GM18517 (cell line): Measurements from ENCODE around the gene ANKRD23.
"Not testable (repeated sequence)": the region's sequence is repeated elsewhere in the genome, so short reads cannot be mapped to it uniquely, and the experiment has no call there.

Source experiments
- ATAC-seq: cut with Tn5 transposase; IDR thresholded peaks from one replicate; pipeline ENCODE4 v1.9.1; 2021; ENCODE audit warnings: mild to moderate bottlenecking, moderate library complexity; ENCODE audit not compliant: unreplicated experiment

ANKRD23 gene

DNA sequence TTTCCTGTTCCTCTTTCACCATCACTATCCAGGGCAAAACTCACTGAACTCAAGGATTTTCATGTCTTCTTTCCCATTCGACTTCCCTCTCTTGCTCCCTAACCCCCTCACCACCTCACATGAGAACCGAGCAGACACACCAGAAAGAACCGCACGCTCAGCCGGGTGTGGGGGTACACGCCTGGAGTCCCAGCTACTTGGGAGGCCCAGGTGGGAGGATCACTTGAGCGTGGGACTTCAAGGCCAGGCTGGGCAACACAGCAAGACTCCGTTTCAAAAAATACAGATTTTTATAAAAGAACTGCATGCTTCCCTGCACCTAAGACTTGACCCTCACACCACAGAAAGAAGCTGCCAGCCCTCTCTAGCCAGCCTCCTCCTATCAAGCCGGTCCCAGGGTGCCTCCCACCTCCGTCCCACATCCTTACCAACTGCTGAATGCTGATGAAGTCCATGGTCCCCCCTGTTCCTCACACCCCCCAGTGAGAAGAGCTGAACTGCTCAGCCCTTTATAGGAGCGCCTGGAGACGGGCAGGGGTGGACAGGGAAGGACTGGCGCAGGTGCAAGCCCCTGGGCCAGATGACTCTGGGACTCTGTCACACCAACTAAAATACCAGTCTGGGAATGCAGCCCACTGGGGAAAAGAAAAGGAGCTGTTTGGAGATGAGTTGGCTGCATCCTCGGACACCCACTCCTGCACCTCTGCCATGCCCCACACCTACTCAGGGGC is at the start of gene ANKRD23:
TSS of gene ANKRD23 (minus strand) at position 484 of the 731 bp plus-strand sequence. CDS start at position 455, 29 bp downstream.
- ATAC-seq = no peak

DNA sequence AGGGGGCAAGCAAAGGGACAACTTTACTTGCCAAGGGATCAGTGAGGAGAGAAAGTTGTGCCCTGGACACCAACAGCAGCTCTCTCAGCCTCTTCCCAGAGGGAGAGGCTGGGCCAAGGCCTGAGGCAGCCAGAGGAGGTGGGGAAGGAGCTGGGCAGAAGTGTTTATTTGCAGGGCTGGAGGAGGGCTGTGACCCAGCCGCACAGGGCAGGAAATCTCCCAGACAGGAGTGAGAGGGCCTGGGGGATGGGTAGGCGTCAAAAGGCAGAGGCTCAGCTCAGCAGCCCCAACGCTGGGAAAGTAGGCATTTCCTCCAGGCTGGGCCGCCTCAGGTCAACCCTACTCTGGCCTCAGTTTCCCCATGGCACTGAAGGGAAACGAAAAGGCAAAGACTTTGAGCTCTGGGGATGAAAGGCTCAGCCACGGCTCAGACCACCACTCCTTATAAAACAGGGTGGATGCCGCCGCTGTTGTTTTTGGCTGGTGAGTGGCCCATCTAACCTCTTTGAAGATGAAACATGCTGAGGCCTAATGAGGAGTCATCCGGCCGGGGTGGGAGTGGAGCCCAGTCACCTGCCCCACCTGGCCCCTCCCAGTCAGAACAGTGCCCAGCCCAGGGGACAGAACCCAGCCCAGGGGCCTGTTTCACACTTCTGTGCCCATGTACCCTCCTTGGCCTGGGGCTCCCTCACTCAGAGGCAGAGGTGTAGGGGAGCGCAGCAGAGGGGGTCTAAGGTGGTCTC is 47.9 kb upstream of the ANKRD23 start:
- ATAC-seq = no peak

DNA sequence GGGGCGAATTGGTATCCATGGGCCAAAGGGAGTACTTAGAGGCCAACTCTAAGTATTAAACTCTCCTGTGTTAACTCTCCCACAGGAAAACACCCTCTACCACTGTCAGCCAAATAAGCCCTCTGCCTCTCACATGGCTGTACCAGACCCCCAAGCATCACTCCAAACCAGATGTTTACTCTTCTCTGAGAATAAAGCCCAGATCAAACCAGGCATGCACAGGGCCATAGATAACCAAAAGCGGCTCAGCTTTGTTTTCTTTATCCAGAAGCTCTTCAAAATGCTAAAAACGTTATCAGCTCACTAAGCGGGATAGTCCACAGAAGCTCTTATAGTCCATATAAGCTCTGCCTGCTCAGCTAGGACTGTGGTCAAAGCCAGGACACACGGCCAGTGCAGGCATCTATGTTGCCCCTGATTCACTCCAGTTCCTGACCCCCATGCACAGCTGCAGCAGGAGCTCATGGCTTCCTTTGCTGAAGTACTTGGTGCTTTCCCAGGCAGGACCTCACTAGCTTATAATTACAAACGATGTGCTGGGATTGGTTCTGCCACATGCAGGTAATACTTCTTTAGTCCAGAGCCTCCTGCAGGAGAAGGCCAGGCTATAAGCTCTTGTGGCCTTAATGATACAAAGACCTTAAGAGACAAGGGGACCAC is 47.0 kb upstream of the ANKRD23 start:
- no peak for ATAC-seq

DNA sequence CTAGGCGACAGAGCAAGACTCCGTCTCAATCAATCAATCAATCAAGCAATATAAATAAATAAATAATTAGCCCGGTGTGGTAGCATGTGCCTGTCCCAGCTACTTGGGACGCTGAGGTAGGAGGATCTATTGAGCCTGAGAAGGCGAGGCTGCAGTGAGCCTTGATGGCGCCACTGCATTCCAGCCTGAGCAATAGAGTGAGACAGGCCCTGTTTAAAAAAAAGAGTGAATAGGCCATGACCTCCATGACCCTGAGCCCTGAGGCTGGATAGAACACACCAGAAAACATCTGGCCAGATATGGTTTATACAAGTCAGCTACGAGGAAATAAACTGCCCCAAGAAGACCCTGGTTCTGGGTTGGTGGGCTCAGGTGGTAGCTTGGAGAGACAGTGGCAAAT is 46.4 kb upstream of the ANKRD23 start:
- no peak for ATAC-seq

DNA sequence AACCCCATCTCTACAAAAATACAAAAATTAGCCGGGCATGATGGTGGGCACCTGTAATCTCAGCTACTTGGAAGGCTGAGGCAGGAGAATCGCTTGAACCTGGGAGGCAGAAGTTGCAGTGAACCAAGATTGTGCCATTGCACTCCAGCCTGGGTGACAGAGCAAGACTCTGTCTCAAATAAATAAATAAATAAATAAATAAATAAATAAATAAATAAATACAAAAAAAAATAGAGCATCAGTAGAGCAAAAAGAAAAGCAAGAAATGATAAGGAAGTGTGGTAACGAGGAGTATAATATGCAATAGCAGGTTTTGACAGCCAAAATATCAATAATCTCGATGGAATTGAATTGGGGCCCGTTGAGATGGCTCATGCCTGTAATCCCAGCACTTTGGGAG is 45.7 kb upstream of the ANKRD23 start:
- not testable (repeated sequence) for ATAC-seq

DNA sequence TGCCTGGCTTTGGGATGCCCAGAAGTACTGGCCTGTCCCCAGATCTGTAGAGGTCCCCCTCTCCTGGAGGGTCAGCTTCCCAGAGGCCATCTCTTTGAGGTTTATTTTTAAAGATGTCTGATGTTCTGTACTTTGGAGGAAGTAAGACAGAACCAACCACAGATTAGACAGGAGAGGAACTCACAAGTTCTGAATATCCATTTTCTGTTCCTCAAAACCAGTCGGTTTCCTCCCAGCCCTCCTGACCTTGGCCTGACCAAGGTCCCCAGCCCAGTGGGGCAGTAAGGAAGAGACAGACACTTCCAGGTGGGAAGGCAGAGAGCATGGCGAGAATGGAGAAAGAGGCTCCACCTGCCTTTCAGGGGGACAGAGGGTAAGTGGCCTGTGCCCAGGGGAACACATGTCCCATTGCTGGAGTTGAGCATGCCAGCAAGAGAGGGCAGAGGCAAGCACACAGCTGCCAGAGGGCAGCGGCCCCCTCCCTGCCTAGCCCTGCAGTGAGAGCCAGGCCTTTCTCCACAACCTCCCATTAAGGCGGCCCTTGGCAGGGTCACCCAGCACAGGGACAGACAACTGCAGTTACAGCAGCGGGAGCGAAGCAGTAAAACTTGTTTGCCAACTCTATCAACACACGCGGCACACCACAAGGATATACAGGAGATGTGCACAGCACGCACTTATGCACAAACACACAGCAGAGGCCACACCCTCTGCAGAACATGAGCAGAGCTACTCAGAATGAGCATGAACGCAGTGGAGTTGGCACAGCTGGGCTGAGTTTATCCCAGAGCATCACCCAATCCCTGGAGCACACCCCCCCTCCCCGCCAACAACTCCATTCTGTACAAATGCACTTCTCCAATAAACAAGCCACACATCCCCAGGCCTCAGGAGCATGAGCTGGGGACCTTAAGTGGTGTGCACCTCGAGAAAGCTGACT is 44.5 kb upstream of the ANKRD23 start:
- no peak for ATAC-seq

DNA sequence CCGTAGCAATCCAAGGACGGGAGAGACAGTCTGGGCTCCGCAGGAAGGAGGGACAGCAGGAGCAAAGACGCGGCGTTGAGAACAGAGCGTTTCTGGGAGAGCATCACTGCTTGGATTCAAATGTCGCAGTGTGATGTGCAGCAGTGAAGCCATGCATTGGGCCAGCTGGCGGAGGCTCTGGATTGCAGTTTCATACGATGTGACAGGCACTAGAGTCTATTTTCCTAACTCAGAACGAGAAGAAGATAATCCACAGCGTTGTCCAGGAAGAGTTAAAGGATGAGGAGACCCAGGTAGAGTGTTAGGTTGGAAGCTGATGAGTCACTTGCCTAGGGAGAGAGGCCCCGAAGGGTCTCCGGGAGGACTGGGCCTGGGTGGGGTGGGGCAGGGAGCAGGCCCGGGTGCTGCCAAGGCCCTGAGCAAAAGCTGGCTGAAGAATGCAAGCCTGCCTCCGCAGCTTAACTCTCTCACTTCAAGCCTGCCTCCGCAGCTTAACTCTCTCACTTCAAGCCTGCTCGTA is 43.7 kb upstream of the ANKRD23 start:
- ATAC-seq = no peak

DNA sequence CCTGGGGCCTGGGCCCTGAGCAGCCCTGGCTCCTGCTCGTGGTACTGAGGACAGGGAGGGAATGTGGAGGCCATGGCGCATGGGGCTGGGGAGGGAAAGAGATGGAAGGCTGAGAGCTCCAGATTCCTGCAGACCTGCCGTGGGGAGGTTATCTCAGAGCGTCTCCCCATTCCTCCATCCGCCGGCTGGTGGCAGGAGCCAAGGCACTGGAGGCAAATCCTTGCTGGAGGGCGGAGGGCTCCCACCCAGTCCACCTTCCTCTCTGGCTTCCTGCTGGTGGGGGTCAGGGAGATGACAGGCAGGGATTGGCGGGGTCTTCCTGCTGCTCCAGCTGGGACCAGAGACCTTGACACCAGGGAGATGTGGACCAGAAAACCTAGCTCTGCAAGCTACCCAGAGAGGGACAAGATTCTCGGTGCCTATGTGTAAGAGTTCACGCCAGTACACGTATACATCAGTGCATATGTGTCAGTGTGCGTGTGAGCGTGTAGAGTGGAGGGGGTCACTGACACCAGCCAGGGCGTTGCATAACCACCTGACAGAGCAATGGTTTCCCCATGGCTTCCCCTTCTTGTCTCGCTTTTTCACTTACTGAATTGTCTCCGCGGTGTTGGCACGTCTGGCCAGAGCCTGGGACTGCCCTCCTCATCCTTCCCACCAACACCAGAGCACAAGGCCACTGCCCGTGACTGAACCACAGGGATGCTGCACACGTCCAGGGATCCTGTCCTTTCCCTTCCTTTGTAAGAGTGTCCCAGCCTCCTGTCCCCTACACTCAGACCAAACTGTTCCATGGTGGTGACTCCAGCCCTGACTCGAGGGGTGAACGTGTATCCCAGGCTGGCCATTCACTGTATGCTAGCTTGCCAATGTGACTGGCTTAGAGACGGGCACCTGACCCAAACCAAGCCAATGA is 41.9 kb upstream of the ANKRD23 start:
- ATAC-seq = no peak

DNA sequence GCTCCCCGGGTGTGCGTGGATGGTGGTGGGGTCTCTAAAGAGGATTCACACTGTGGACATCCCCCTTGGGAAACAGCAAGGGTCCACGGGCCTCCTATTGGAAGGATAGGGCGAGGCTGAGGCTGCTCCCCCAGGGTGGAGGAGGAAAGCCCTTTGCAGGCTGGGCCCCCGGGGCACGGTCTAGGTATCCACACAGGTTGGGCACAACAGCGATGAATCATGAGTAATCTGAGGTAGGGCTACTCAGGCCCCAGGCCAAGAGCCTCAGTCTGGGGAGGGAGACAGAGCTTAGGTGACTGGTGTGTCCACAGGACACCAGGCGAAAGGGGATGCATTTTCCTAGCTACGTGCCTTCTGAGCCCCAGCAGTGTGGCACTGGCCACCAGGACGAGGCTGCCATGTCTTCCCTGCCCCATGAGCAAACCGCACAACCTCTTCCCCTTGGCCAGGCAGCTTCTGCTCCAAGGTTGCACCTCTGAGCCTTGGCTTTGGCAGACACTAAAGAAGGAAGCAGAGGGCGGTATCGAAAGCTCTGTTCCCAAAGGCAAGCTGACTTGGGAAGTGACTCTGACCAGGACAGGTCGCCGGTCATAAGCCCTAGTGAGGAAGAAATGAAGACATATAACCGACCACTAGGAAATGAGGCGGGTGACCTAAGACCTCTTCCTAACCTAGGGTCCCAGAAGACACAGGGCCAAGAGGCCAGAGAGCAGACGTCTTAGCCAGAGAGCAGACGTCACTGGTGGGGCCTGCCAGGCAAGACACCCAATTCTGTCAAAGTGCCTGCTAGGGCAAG is 40.7 kb upstream of the ANKRD23 start:
- ATAC-seq = no peak

DNA sequence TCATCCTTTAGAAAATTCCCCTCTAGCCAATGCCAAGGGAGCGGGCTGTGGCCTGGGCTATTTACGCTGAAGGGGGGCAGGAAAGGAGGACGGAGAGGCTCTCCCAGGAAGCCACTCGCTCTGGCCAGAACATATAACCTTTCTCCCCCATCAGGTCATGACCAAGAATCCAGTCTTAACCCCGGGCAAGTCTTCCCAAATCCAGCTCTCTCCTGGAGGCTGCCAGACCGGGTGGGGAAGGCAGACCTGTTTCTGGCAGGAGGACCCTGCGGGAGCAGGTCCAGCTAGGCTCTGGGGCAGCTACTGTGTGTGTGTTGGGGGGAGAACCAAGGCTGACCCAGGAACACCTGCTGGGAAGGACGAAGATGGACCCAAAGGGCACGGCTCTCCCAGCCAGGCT is 39.5 kb upstream of the ANKRD23 start:
- no peak for ATAC-seq

DNA sequence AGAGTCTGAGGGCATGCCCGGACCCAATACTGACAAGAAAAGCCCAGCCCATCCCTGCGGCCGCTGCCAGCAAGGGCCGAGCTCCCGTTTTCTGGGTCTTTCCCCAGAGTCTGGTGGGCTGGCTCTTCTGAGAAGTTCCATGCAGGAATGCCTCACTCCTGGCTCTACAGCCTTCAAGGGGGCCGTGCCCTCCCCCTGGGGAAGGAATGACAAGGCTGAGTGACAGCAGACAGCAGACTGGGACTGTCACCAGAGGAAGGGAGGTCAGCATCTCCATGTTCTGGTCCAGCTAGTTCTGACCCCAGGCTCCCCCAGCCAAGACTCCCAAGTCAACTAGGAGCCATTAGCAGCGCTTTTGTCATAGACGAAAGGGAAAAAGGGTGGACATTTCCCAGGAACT is 39.1 kb upstream of the ANKRD23 start:
- ATAC-seq = no peak

DNA sequence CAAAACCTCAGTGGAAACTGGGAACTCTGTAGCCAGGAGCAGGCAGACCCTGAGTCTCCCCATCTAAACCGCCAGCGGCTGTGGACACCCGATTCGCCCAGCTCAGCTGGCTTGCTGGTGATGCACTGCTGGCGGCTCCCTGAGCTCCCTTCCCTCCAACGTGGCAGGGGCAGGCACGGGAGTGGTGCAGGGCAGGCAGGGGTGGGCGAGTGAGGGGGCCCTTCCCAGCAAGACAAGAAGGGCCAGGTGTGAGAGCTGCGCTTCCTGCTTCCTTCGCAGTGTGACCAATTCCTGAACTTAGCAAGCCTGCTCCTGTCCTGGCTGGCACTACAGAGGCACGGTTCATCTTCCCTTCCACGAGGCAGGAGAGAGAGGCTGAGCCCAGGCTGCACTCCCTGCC is 38.4 kb upstream of the ANKRD23 start:
- ATAC-seq = no peak

DNA sequence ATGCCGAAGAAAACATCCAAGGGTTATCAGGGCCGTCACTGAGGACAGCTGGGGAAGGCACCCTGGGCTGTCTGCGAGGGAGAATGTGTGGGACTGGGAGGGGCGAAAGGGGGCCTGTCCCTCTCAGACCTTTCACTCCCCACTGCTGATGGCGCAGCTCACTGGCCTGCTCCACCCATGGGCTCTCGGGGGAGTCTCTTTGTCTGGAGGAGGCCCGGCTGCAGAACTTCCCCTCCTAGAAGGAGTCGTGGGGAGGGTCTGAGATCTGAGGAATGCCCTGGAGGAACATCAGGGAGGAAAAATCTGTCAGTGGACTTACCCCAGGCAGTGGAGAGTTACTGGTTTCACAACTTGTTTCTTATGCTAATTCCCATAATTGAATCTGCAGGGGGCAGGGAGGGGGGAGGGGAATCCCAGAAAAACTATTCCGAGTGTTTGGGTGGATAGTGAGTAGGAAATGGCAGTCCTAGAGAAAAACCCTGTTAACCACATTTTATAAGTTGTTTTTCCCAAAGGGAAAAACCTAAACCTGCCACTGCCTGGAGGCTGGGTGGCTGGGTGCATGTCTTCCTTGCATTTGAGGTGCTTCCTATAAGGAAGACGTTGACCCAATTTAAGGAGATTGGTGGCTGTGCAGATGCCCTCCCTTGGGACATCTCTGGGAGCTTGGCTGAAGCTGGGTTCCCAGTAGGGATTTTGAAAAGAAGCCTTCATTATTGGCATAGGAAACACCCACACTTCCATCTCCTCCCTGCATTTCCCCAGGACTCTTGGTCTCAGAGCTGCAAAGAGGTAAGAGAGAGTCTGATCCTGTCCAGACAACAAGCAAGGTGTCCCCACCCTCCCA is 37.8 kb upstream of the ANKRD23 start:
- ATAC-seq = no peak

DNA sequence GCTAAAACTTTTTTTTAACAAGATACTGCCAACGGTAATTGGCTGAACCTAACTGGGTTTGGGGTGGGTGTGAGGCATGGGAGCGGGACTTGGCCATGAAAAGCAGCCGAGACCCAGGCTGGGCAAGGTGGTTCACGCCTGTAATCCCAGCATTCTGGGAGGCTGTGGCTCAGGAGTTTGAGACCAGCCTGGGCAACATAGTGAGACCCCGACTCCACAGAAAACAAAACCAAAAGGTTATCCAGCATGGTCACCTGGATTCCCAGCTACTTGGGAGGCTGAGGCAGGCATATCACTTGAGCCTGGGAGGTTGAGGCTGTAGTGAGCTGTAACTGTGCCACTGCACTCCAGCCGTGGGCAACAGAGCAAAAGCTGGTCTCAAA is 37.1 kb upstream of the ANKRD23 start:
- ATAC-seq = no peak

DNA sequence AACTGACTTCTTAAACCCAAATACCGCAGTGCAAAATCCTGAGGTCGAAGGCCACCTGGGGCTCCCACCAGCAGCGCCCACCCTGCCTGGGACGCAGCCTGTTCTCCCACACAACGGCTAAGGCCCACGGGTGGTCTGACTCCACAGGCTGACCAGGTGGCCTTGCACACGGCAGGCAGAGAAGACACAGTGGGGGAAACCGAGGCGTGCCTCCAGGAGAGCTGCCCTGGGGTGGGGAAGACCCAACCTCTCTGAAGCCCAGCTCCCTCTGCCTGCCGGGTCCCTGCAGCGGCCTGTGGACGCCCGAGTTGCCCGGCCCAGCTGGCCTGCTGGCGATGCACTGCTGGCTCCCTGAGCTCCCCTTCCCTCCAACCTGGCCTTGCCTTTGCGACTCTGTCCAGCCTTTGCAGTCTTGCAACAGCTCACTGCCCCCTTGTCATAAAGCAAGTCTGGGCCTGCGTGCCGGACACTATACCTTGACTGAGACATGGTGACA is 35.8 kb upstream of the ANKRD23 start:
- no peak for ATAC-seq

DNA sequence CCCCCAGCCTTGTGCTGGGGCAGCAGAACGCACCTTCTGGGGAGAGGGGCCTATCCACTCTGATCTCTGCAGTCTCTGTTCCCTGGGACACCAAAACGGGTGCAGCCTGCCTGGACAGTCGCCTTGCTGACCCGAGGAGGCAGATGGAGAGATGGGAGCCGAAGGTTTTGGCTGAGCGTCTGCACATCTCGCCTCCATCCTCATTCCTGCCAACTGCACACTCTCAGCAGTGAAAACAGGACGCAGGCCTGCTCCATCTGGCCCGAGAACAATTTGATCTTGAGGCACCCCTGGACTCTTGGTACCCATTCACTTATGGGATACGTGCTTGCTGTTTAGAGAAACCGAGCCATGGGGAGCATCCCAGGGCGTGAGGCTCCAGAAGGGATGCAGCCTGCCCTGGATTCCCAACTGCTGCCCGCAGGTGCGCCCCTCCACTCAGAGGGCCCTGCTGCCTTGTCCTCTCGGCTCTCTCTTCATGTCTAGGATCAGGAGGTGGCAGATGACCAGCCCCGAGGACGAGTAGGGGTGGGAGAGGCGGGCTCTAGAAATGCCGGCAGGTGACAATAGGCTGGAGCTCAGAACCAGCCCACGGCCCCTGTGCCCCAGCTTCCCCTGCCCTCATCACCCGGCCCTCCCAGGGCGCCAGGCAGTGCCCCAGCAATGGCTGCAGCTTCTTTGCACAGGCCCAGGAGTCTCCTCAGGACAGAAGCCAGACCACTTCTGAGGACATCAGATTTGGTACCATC is 35.1 kb upstream of the ANKRD23 start:
- ATAC-seq = no peak

DNA sequence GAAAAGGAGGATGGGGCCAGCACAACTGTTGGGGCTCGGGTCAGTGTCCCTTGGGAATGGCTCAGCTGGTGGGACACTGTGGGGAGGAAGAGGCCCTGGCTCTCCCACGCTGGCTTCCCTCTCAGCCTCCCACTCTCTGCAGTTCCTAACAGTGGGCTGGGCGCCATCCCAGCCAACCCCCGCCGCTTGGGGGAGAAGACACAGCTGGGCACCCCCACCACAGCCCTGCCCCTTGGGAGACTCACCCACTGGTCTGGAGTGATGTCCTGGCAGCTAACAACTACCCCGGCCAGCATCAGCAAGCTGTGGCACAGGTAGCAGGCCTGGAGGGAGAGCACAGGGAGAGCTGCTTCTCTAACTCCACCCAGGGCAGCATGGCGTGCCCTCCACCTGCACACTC is 34.4 kb upstream of the ANKRD23 start:
- no peak for ATAC-seq
